Islet of Langerhans (tissue), 1 donor: Measurements from ENCODE around the gene LRP11.
"Not testable (repeated sequence)": the region's sequence is repeated elsewhere in the genome, so short reads cannot be mapped to it uniquely, and the experiment has no call there.

Experiments used
- FAIRE-seq: peaks from one replicate; lab custom pipeline; 2011; peaks lifted over from hg19 to GRCh38; lab: Jason Lieb, UNC

LRP11 gene

GRCh38 chr6:149863698-149864577, at the start of gene LRP11:
Gene LRP11 (minus strand): TSS chr6:149864359. CDS start chr6:149864020, 339 bp downstream.
- FAIRE-seq = no peak

- FAIRE-seq = no peak
These were observed 49.5 kb upstream of the LRP11 start for GRCh38 chr6:149913540-149914240.

- FAIRE-seq = no peak
These were observed 48.9 kb upstream of the LRP11 start for GRCh38 chr6:149913085-149913484.

- not testable (repeated sequence) for FAIRE-seq
These were observed 48.5 kb upstream of the LRP11 start for GRCh38 chr6:149912680-149913079.

GRCh38 chr6:149910721-149911151, 46.6 kb upstream of the LRP11 start:
- no peak for FAIRE-seq

- FAIRE-seq = no peak
These were observed 45.7 kb upstream of the LRP11 start for GRCh38 chr6:149909701-149910470.

GRCh38 chr6:149908480-149908879, 44.3 kb upstream of the LRP11 start:
- FAIRE-seq = not testable (repeated sequence)

GRCh38 chr6:149907317-149907716, 43.2 kb upstream of the LRP11 start:
- FAIRE-seq = no peak

- FAIRE-seq = no peak
These were observed 42.2 kb upstream of the LRP11 start for GRCh38 chr6:149906405-149906804.

GRCh38 chr6:149905911-149906371, 41.8 kb upstream of the LRP11 start:
- no peak for FAIRE-seq

GRCh38 chr6:149905371-149905910, 41.3 kb upstream of the LRP11 start:
- no peak for FAIRE-seq

- FAIRE-seq = no peak
These were observed 40.7 kb upstream of the LRP11 start for GRCh38 chr6:149904661-149905370.

- no peak for FAIRE-seq
These were observed 39.9 kb upstream of the LRP11 start for GRCh38 chr6:149903938-149904611.

- FAIRE-seq = no peak
These were observed 37.4 kb upstream of the LRP11 start for GRCh38 chr6:149901444-149902140.

GRCh38 chr6:149900620-149901443, 36.7 kb upstream of the LRP11 start:
- no peak for FAIRE-seq

- no peak for FAIRE-seq
These were observed 35.9 kb upstream of the LRP11 start for GRCh38 chr6:149899926-149900619.

GRCh38 chr6:149899486-149899885, 35.3 kb upstream of the LRP11 start:
- no peak for FAIRE-seq

GRCh38 chr6:149898966-149899365, 34.8 kb upstream of the LRP11 start:
- no peak for FAIRE-seq
